ENCODE data around the gene TM4SF4. TPM values are rescaled to one million over a fixed set of nuclear protein-coding genes. Genes with fewer than 3 reads are reported as not detected.

Gene TM4SF4
- total RNA-seq, 1 donor: under 0.01 TPM

DNA sequence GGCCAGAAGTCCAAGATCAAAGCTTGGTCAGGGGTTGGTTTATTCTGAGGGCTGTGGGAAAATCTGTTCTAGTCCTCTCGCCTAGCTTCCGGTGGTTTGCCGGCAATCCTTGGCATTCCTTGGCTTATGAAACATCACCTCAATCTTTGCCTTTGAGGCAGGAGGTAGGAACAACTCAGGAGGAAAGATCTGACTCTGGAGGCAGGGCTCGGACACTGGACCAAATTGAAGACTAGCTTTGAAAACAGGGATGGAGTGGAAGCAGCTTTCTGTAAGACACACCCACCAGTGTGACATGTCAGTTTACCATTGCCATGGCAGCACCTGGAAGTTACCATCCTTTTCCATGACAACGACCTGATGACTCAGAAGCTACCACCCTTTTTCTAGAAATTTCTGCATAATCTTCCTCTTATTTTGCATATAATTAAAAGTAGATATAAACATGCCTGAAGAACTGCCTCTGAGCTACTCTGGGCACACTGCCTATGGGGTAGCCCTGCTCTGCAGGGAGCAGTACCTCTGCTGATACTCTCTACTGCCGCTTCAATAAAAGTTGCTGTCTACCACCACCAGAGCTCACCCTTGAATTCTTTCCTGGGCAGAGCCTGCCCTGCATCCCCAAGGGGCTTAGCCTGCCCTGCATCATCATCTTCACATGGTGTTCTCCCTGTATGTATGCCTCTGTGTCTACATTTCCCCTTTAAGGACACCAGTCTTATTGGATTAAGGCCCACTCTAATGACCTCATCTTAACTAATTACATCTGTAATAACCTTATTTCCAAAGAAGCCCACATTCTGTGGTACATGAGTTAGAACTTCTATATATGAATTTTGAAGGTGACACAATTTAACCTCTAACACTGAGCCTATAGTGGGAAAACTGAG is 38.3 kb upstream of the TM4SF4 start:
- DNase-seq (ENCODE audit: low read depth): peak; percentile 36
- TF ChIP-seq, protein P1, sequence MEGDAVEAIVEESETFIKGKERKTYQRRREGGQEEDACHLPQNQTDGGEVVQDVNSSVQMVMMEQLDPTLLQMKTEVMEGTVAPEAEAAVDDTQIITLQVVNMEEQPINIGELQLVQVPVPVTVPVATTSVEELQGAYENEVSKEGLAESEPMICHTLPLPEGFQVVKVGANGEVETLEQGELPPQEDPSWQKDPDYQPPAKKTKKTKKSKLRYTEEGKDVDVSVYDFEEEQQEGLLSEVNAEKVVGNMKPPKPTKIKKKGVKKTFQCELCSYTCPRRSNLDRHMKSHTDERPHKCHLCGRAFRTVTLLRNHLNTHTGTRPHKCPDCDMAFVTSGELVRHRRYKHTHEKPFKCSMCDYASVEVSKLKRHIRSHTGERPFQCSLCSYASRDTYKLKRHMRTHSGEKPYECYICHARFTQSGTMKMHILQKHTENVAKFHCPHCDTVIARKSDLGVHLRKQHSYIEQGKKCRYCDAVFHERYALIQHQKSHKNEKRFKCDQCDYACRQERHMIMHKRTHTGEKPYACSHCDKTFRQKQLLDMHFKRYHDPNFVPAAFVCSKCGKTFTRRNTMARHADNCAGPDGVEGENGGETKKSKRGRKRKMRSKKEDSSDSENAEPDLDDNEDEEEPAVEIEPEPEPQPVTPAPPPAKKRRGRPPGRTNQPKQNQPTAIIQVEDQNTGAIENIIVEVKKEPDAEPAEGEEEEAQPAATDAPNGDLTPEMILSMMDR (IDR thresholded peaks at IDR 0.05; ENCODE audit: insufficient read depth, low read depth, low read length): no peak
- H3K4me3 ChIP-seq (ENCODE audit: low read depth, low read length): no peak overlapping the region

DNA sequence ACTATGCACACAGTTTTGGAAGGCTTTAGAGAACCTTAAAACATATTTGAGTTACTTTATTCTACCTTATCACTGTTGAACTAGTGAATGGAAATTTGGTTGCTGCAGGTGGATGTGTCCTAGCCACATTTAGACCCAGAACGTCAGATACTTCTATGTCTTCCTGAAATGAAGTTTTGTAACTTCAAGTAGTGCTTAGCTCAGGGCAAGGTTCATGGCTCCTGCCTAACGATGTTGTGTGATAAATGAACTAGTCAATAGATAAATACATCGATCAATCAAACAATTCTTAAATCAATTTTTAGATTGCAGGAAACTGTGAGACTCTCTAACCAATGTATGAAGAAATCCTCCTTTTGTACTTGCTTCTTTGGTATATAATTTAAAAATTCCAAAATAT is 37.2 kb upstream of the TM4SF4 start:
- TF ChIP-seq, protein P1 (IDR thresholded peaks at IDR 0.05; ENCODE audit: insufficient read depth, low read depth, low read length): no peak
- no peak overlapping the region for H3K4me3 ChIP-seq (ENCODE audit: low read depth, low read length)
- DNase-seq (ENCODE audit: low read depth): no peak

DNA sequence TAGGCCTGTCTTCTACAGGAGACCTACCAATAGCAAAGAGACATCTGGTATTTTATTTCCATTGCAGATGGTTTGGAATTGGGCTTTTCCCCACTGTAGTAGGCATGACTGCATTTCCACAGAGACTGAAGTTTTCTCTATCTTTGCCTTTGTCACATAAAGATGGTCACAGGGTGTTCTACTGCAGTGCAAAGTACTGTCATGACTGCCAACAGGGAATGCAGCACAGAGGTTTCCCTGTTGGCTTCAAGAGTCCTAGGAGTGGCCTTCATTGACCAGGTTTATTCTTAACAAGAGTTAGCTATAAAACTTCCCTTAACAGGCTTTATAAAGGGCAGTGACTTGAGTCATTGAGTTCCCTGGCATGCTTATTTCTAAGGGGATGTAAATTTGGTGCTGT is 36.8 kb upstream of the TM4SF4 start:
- TF ChIP-seq, protein P1 (IDR thresholded peaks at IDR 0.05; ENCODE audit: insufficient read depth, low read depth, low read length): no peak
- no peak for DNase-seq (ENCODE audit: low read depth)
- no peak overlapping the region for H3K4me3 ChIP-seq (ENCODE audit: low read depth, low read length)

DNA sequence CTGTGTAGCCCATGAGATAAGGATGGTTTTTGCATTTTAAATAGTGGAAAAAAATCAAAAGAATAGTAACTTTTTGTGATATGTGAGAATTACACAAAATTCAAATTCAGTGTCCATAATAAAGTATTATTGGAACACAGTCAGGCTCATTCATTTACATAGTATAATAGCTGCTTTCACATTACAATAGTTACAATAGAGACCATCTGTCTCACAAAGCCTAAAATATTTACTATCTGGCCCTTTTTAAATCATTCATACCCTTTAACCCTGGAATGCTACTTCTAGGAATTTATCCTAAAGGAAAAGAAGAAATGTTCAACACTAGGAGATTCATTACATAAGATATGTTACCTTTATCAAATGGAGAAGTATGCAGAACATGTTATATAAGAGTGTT is 35.5 kb upstream of the TM4SF4 start:
- DNase-seq (ENCODE audit: low read depth): no peak
- no peak overlapping the region for H3K4me3 ChIP-seq (ENCODE audit: low read depth, low read length)
- TF ChIP-seq, protein P1 (IDR thresholded peaks at IDR 0.05; ENCODE audit: insufficient read depth, low read depth, low read length): no peak

DNA sequence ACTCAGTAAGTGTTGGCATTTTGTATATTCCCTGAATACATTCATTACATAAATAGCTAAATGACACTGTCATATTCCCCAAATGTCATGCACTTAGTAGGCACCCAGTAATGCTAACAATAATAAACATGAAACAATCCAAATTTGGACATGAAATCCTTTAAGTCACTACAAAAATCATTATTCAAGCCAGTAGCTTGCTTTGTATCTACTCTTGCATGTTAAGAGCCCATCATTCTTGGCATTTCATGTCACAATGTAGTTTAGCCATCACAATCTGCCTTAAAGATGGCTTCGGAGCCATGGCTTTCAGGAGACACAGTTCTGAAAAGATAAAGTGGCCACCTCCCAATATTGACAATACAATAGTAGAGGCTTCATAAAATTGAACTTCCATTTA is 32.9 kb upstream of the TM4SF4 start:
- no peak overlapping the region for H3K4me3 ChIP-seq (ENCODE audit: low read depth, low read length)
- no peak for DNase-seq (ENCODE audit: low read depth)
- TF ChIP-seq, protein P1 (IDR thresholded peaks at IDR 0.05; ENCODE audit: insufficient read depth, low read depth, low read length): no peak

DNA sequence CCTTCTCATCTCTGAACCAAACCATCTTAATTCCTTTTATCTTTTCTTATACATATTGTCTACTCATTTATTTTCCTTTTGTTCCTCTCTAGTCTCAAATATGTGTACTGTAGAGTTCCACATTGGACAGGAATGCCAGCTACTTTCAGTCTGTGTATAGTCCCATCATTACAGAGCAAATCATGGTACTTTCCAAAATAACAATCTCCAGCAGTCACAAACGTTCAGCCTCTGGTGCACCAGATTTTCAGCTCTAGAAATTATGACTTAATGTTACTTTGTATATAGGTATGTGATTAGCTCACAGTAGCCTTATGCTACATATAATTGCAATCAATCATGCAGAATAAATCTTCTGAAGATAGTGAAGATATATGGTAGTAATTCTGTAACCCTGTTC is 32.5 kb upstream of the TM4SF4 start:
- DNase-seq (ENCODE audit: low read depth): no peak
- no peak overlapping the region for H3K4me3 ChIP-seq (ENCODE audit: low read depth, low read length)
- TF ChIP-seq, protein P1 (IDR thresholded peaks at IDR 0.05; ENCODE audit: insufficient read depth, low read depth, low read length): no peak

Measured in fibroblast of villous mesenchyme (primary cell).